A673 (cell line): ENCODE data around the gene HAUS7. TPM values are rescaled to one million over a fixed set of nuclear protein-coding genes. Genes with fewer than 3 reads are reported as not detected.

Experiments
- BruUV-seq: library from RNA; stranded (reverse); fragments of 400-500 nt; replicated peaks from 2 replicates; lab custom pipeline; 2021; lab: Mats Ljungman, UMichigan
- CTCF ChIA-PET: fragments of 300-600 bp; sonication (Branson Sonifier 250); formaldehyde crosslinking; loops from one replicate; lab custom pipeline; 2022; ENCODE audit warnings: antibody characterized with exemption; lab: Charles Lee
- POLR2A ChIA-PET: fragments of 300-600 bp; sonication (Branson Sonifier 250); formaldehyde crosslinking; loops from one replicate; lab custom pipeline; 2022; ENCODE audit warnings: antibody characterized with exemption; ENCODE audit not compliant: low non-redundant PET; lab: Charles Lee
- DNase-seq: peaks from one replicate; pipeline ENCODE4 v3.0.0-alpha.2; 2015; ENCODE audit warnings: low spot score
- H3K27ac ChIP-seq: fragments of 200-600 bp; sonication (generic); 2 replicates; pipeline ENCODE4 v1.5.1; 2016; ENCODE audit warnings: mixed run types, low read depth, mild to moderate bottlenecking, mixed read lengths, antibody characterized with exemption, low read length; ENCODE audit not compliant: poor library complexity, severe bottlenecking
- H3K27me3 ChIP-seq: fragments of 200-600 bp; sonication (generic); replicated peaks from 2 replicates; pipeline ENCODE4 v1.6.1; 2017; ENCODE audit warnings: mixed run types, low read depth, mild to moderate bottlenecking, mixed read lengths, antibody characterized with exemption, low read length; ENCODE audit not compliant: insufficient read depth, poor library complexity
- H3K36me3 ChIP-seq: fragments of 200-600 bp; sonication (generic); 2 replicates; pipeline ENCODE4 v1.6.1; 2016; ENCODE audit warnings: mixed run types, mild to moderate bottlenecking, mixed read lengths, antibody characterized with exemption, low read length; ENCODE audit not compliant: insufficient read depth, poor library complexity, severe bottlenecking
- H3K4me1 ChIP-seq: fragments of 200-600 bp; sonication (generic); 2 replicates; pipeline ENCODE4 v1.6.1; 2017; ENCODE audit warnings: mixed run types, mild to moderate bottlenecking, mixed read lengths, antibody characterized with exemption, low read length; ENCODE audit not compliant: insufficient read depth, poor library complexity, severe bottlenecking
- H3K4me3 ChIP-seq: fragments of 200-600 bp; sonication (generic); 2 replicates; pipeline ENCODE4 v1.5.1; 2016; ENCODE audit warnings: low read depth, mixed run types, mild to moderate bottlenecking, mixed read lengths, low read length; ENCODE audit not compliant: poor library complexity, severe bottlenecking
- H3K9me3 ChIP-seq: fragments of 200-600 bp; sonication (generic); 2 replicates; pipeline ENCODE4 v1.6.1; 2016; ENCODE audit warnings: mixed run types, low read depth, mild to moderate bottlenecking, mixed read lengths, antibody characterized with exemption, low read length; ENCODE audit not compliant: poor library complexity, severe bottlenecking
- EZH2 ChIP-seq: fragments of 200-600 bp; sonication (generic); IDR thresholded peaks from 2 replicates; pipeline ENCODE4 v1.6.1; 2017; ENCODE audit warnings: borderline replicate concordance, low read depth, mild to moderate bottlenecking, mixed read lengths, antibody characterized with exemption, low read length; ENCODE audit not compliant: poor library complexity, severe bottlenecking
- intact Hi-C: fragments of 100-400 bp; cut with micrococcal nuclease; formaldehyde crosslinking; loops from one replicate; pipeline ENCODE4 v1.10.0; 2022; ENCODE audit not compliant: unreplicated experiment
- total RNA-seq: library from RNA; stranded (reverse); gene quantifications from 2 replicates; pipeline ENCODE4 v1.2.3, GENCODE V29; 2021
- TF ChIP-seq, protein P1 (sequence below): fragments of 300-800, 200-600 bp; sonication (generic); conservative IDR thresholded peaks from 2 replicates; pipeline ENCODE4 v1.5.1; 2017; ENCODE audit warnings: low read depth, mild to moderate bottlenecking, antibody characterized with exemption, low read length, moderate library complexity, mixed read lengths

Gene HAUS7
- total RNA-seq, 1 experiment from 2014 or later = 75.3 TPM

- DNase-seq = no peak
- Histone ChIP-seq H3K36me3 (no peaks in the 10 kb centered on the region), H3K27ac (no peak overlapping the region), H3K27me3 (peaks cover 3% of the 10 kb centered on the region), H3K4me3 (no peak overlapping the region), H3K9me3 (no peaks in the 10 kb centered on the region), H3K4me1 (no peaks in the 10 kb centered on the region)
- no TSS peak for BruUV-seq
- POLR2A ChIA-PET = no interaction called here
- TF ChIP-seq, protein P1, sequence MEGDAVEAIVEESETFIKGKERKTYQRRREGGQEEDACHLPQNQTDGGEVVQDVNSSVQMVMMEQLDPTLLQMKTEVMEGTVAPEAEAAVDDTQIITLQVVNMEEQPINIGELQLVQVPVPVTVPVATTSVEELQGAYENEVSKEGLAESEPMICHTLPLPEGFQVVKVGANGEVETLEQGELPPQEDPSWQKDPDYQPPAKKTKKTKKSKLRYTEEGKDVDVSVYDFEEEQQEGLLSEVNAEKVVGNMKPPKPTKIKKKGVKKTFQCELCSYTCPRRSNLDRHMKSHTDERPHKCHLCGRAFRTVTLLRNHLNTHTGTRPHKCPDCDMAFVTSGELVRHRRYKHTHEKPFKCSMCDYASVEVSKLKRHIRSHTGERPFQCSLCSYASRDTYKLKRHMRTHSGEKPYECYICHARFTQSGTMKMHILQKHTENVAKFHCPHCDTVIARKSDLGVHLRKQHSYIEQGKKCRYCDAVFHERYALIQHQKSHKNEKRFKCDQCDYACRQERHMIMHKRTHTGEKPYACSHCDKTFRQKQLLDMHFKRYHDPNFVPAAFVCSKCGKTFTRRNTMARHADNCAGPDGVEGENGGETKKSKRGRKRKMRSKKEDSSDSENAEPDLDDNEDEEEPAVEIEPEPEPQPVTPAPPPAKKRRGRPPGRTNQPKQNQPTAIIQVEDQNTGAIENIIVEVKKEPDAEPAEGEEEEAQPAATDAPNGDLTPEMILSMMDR = no peak
- no peak for TF ChIP-seq EZH2
- intact Hi-C loops = no loop called here
- CTCF ChIA-PET = no interaction called here
Measured at GRCh38 chrX:153512501-153512893, 42.1 kb upstream of the HAUS7 start.

DNA sequence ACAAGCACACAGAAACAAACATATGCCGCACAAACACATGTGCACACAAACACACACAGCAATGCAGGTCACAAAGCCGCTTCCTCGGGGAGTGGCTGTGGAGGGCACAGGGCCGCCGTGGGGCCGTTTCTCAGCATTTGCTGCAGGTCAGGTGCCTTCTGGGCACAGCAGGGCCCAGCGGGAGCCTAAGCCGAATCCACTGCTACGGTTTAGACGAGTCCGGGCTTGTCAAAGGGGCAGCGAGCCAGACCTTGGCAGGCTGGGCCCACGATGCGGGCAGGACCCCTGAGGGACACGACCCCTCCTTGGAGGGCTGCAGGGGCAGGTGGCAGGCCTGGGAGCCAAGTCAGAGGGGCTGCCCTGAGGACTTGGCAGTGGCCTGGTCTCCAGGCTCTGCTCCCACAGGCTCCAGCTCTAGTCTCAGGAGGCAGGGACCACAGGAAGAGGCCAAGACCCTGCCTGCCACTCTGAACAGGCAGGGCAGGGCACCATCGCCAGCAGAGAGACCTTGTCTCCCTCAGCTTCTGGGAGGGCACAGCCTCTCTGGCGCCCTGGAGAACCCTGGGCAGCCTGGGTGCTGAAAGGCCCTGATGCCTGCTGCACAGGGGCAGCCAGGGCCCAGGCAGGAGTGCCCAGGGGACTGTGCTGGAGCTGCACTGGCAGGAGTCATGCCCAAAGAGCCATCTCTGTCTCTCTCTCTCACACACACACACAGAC lies 41.6 kb upstream of the HAUS7 start:
- no peak overlapping the region for H3K4me3 ChIP-seq
- BruUV-seq = no TSS peak
- DNase-seq = no peak
- no peak overlapping the region for H3K27ac ChIP-seq
- intact Hi-C loops = no loop called here
- no peaks in the 10 kb centered on the region for H3K36me3 ChIP-seq
- H3K27me3 ChIP-seq = peaks cover 3% of the 10 kb centered on the region
- ChIA-PET POLR2A (no interaction called here), CTCF (no interaction called here)
- H3K4me1 ChIP-seq = no peaks in the 10 kb centered on the region
- TF ChIP-seq EZH2 = no peak
- TF ChIP-seq, protein P1 = no peak
- no peaks in the 10 kb centered on the region for H3K9me3 ChIP-seq

DNA sequence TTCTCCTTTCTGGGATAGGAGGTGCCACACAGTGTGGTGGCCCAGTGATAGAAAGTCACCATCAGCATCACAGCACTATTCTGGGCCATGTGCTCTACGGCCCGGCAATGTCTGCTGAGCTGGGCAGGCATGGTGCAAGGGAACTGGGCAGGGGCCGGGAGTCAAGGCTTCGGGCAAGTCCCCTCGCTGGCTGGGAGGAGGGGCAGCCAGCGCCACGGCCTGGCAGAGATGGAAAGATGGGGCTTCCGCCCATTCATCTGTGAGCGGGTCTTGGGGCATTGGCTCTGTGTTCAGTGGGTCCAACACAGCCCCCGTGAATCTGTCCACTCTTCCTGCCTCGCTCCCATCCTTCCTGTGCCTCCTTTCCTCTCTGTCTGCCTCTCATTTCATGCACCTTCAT lies 40.0 kb upstream of the HAUS7 start:
- no TSS peak for BruUV-seq
- DNase-seq = no peak
- CTCF ChIA-PET = no interaction called here

More for the DNA sequence above, 40.0 kb upstream of the HAUS7 start:
- Histone ChIP-seq H3K36me3 (no peaks in the 10 kb centered on the region), H3K27ac (no peak overlapping the region), H3K4me1 (no peaks in the 10 kb centered on the region), H3K9me3 (no peaks in the 10 kb centered on the region), H3K27me3 (no peaks in the 10 kb centered on the region), H3K4me3 (no peak overlapping the region)
- POLR2A ChIA-PET = no interaction called here
- TF ChIP-seq EZH2 = no peak
- TF ChIP-seq, protein P1 = no peak
- intact Hi-C loops = no loop called here
